ENCODE results near the gene MAD2L2. TPM values are rescaled to one million over a fixed set of nuclear protein-coding genes. Genes with fewer than 3 reads are reported as not detected.

MAD2L2 gene
- total RNA-seq = 42.3 and 56.1 TPM in 2 replicates

DNA sequence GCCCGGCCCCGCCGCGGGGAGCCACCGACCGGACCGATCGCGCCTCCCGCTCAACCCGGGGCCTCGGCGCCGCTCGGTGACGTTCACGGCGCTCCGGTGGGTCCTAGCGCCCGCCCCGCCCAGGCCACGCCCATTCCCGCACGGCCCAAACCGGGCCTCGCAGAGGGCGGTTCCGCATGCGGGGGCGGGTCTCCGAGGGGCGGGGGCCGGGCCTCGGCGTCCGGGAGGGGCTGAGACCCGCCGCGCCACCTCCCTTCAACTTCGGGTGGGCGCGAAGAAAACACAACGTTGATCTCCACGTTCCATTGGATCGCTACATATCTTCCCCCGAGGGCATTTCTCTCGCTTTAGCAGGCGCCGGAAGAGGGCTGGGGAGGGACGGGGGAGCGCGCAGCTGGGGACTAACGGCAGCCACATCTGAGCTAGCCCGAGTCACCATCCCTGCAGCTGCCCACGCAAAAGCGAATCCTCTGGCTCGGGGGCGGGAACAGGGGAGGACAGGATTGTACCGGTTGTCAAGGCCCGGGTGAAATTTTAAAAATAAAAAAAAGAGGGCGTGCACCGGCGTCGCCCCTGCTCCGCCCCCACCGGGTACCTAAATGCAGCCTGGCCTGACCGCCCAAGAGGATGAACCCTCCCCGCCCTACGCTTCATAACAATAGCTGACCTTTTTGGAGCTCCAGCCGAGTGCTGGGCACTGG, at the start of gene MAD2L2:
Gene MAD2L2, minus strand, starts transcription at position 78 of the 701 bp plus-strand sequence. CDS start 547 bp downstream, outside the sequence.

DNA sequence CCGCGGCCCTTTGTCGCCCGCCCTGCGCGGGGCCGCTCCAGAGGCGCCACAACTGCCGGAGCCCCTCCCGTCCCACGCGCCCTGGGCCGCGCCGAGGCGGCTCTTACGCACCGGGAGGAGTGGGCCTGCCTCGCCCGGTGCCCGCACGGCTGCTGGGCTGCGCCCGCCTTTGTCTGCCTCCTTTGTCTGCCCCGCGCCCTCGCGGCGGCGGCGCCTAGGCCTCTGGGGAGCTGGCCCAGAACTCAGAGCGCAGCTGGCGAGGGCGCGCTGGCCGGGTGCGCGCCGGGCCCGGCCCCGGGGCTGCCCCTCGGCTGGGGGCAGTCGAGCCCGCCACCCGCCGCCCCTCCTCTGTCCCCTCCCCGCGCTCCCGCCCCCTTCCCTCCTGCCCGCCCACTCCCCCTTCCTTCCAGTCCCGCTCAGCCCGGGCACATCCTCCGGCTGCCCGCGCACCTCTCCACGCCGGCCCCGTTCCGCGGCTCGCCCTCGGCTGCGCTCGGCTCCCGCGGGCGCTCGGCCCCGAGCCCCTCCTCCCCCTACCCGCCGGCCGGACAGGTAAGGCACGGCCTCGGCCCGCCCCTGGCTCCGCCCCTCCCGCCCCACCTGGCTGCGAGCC, 10.5 kb upstream of the MAD2L2 start, which contains the start of gene DRAXIN:
Gene DRAXIN, plus strand, starts transcription at position 409 of the 613 bp plus-strand sequence. CDS start 14,549 bp downstream, outside the sequence.

DNA sequence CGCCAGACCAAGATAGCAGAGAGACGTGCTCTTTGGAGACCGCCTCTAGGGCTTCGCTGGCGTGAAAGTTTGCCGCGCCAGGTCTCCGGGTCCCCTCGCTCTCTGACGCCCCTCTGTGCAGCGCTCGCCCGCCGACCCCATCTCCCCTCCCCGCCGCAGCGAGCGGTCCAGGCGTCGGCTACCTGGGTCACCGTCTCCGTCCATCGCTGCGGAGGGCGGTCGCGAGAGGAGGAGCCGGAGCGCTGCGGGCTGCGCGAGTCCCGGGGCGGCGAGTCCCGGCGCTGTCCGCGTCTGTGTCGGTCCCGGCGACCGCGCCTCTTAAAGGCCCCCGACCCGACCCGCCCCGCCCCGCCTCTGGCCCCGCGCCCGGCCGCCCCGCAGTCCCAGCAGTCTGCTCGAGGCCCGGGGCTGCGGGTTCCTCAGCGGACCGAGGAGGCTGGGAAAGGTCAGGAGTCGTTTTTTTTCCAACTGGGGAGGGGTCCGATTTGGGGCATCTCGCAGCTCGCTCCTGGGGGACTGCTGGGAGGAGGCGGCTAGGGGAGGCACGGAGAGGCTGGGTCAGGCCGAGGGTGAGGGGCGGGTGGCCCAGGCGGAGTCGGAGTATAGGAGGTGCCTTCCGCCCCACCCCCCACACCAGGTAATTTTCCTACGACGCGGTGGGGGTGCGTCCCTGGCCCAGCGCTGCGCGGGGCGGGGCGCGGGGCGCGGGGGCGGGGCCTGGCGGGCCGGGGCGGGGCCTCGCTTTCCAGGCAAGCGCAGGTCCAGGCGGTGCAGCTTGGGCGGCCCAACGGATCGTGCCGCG, 26.6 kb downstream of the MAD2L2 start, which contains the start of the genes FBXO2 and FBXO44:
Gene FBXO2, minus strand, starts transcription at position 293 of the 802 bp plus-strand sequence. Its CDS starts 89 bp downstream, at position 204.
Gene FBXO44, plus strand, starts transcription at position 741 of the 802 bp plus-strand sequence. CDS start 959 bp downstream, outside the sequence.

Other genes starting within 250 kb of the MAD2L2 start
- under 0.01 and 0.54 TPM in 2 replicates for gene DISP3, start 202.0 kb downstream of the MAD2L2 start, total RNA-seq
- gene FBXO2, start 26.7 kb downstream of the MAD2L2 start, total RNA-seq = 41.8 and 135 TPM in 2 replicates
- 20.7 and 33.4 TPM in 2 replicates for gene FBXO44, start 26.3 kb downstream of the MAD2L2 start, total RNA-seq
- gene FBXO6, start 16.9 kb downstream of the MAD2L2 start, total RNA-seq = 28.7 and 29.2 TPM in 2 replicates
- under 0.01 TPM in 1 of 2 replicates, not detected in the other for gene DRAXIN, start 10.6 kb upstream of the MAD2L2 start, total RNA-seq
- 25.1 and 36.3 TPM in 2 replicates for gene AGTRAP, start 55.0 kb upstream of the MAD2L2 start, total RNA-seq
- 0.39 TPM in 1 of 2 replicates, not detected in the other for gene C1orf167, start 81.0 kb upstream of the MAD2L2 start, total RNA-seq
- 29.1 and 33.0 TPM in 2 replicates for gene MTHFR, start 124.8 kb upstream of the MAD2L2 start, total RNA-seq
- gene CLCN6, start 125.0 kb upstream of the MAD2L2 start, total RNA-seq = 5.5 and 12.0 TPM in 2 replicates
- not detected in 2 replicates for gene NPPA, start 166.6 kb upstream of the MAD2L2 start, total RNA-seq
- not detected in 2 replicates for gene NPPB, start 177.8 kb upstream of the MAD2L2 start, total RNA-seq
- 66.7 and 98.5 TPM in 2 replicates for gene KIAA2013, start 245.3 kb upstream of the MAD2L2 start, total RNA-seq

All from placental epithelial cell (primary cell).